ENCODE data around the gene FUBP3. TPM values are rescaled to one million over a fixed set of nuclear protein-coding genes. Genes with fewer than 3 reads are reported as not detected.

The FUBP3 gene
- total and polyA plus RNA-seq, 3 donors from 2014 or later, result 59.4 to 88.7 (median 85.3) TPM

DNA sequence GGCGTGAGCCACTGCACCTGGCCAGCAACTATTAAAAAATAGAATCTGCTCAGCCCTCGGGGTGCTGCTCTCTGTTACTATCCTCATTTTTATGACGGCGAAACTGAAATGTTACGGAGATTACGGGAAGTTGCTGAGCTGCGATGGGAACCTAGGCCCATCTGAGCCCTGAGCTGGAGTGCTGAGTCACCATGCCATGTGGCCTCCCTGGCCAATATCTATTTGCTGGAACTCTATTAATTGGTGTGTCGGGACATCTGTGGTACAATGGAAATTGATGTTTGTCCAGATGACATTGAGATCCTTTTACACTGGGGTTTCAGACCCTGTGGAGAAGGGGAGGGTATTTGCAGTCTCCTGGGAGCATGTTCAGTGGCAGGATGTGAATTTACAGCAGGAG is 93.1 kb downstream of the FUBP3 start:
- 90 to 92% methylated on average over 8 of the region's 8 CpGs for WGBS, 2 donors
- TF ChIP-seq CTCF (IDR thresholded peaks at IDR 0.05), result no peak
- no peak for TF ChIP-seq POLR2A (IDR thresholded peaks at IDR 0.05)

GRCh38 chr9:130672933-130673615 is 93.7 kb downstream of the FUBP3 start:
- H3K27ac ChIP-seq, result no peak overlapping the region
- no peak for DNase-seq
- no peaks in the 10 kb centered on the region for H3K4me1 ChIP-seq
- WGBS, 2 donors, result 85 to 90% methylated on average over 4 to 12 of the region's 12 CpGs
- no peak for TF ChIP-seq POLR2A (IDR thresholded peaks at IDR 0.05)
- no peak for TF ChIP-seq CTCF (IDR thresholded peaks at IDR 0.05)
- H3K4me3 ChIP-seq, result no peak overlapping the region
- H3K9me3 ChIP-seq, result no peaks in the 10 kb centered on the region
- H3K27me3 ChIP-seq, result no peaks in the 10 kb centered on the region
- H3K36me3 ChIP-seq (ENCODE audit: low read depth, missing control alignments), result no peaks in the 10 kb centered on the region
- intact Hi-C loops (cut with DNase I; ENCODE audit: low total_unique reads), result no loop called here

More for the DNA sequence above, 93.1 kb downstream of the FUBP3 start:
- no peak for DNase-seq
- no peaks in the 10 kb centered on the region for H3K27me3 ChIP-seq
- no peaks in the 10 kb centered on the region for H3K4me1 ChIP-seq
- H3K4me3 ChIP-seq, result no peak overlapping the region
- no peaks in the 10 kb centered on the region for H3K9me3 ChIP-seq
- intact Hi-C loops (cut with DNase I; ENCODE audit: low total_unique reads), result no loop called here
- no peaks in the 10 kb centered on the region for H3K36me3 ChIP-seq (ENCODE audit: low read depth, missing control alignments)
- no peak overlapping the region for H3K27ac ChIP-seq

DNA sequence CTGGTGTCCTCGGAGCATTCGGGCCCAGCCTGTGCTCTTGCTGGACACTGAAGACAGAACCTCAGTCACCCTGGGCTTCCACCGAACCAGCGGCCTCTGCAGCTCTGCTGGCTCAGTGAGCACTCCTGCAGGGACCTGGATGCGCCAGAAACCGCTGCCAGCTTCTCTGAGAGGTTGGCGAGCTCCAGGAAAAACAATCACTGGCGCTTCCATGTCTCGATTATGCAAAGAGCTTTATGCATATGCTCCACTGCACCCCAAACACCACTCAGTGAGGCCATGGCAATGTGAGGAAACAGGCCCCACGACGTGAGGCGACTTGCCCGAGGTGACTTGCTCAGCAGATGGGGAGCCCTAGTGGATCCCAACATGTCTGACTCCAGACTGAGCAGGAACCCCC is 96.0 kb downstream of the FUBP3 start:
- DNase-seq, result no peak
- 98% methylated on average over 7 to 13 of the region's 13 CpGs for WGBS, 2 donors
- TF ChIP-seq POLR2A (IDR thresholded peaks at IDR 0.05) (no peak), CTCF (IDR thresholded peaks at IDR 0.05) (no peak)
- Histone ChIP-seq H3K27me3 (no peaks in the 10 kb centered on the region), H3K4me1 (no peaks in the 10 kb centered on the region), H3K4me3 (no peak overlapping the region), H3K36me3 (ENCODE audit: low read depth, missing control alignments) (no peaks in the 10 kb centered on the region), H3K27ac (no peak overlapping the region), H3K9me3 (no peaks in the 10 kb centered on the region)
- intact Hi-C loops (cut with DNase I; ENCODE audit: low total_unique reads), result no loop called here

- Histone ChIP-seq H3K36me3 (ENCODE audit: low read depth, missing control alignments) (no peaks in the 10 kb centered on the region), H3K27ac (no peak overlapping the region), H3K27me3 (no peaks in the 10 kb centered on the region), H3K9me3 (no peaks in the 10 kb centered on the region), H3K4me1 (peaks cover 6% of the 10 kb centered on the region), H3K4me3 (no peak overlapping the region)
- DNase-seq, result no peak
- intact Hi-C loops (cut with DNase I; ENCODE audit: low total_unique reads), result no loop called here
- 66 to 86% methylated on average over 3 to 7 of the region's 7 CpGs for WGBS, 2 donors
- TF ChIP-seq POLR2A (IDR thresholded peaks at IDR 0.05), result no peak
These were observed 97.9 kb downstream of the FUBP3 start for GRCh38 chr9:130677252-130677651.

DNA sequence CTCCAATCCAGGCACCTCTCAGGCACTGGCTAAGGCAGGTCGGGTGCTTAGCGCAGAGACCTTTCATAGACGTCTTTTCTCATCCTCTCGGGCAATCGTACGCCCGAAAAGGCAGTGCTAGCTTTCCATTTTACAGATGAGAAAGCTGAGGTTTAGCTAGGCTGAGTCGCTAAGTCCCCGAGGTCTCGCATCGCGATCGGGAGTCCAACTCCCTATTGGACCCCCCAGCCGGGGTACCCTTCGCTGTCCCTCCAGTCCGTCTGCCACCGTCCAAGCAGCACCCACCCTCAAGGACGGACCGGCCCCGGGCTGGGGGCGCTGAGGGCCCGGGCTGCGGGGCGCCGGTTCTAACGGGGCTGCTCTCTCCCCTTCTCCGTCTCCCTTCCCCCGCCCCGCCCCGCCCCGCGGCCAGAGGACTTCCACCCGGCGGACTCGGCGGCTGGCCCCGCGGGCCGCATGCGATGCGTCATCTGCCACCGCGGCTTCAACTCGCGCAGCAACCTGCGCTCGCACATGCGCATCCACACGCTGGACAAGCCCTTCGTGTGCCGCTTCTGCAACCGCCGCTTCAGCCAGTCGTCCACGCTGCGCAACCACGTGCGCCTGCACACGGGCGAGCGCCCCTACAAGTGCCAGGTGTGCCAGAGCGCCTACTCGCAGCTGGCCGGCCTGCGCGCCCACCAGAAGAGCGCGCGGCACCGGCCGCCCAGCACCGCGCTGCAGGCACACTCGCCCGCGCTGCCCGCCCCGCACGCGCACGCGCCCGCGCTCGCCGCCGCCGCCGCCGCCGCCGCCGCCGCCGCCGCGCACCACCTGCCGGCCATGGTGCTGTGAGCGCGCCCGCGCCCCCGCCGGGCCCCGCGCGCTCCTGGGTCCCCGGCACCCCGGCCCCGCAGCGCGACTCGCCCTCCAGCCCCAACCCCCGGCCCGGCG is 101.7 kb downstream of the FUBP3 start:
- Histone ChIP-seq H3K27ac (no peak overlapping the region), H3K4me3 (peak overlapping the region; percentile 48 to 63), H3K27me3 (no peaks in the 10 kb centered on the region), H3K36me3 (ENCODE audit: low read depth, missing control alignments) (no peaks in the 10 kb centered on the region), H3K9me3 (no peaks in the 10 kb centered on the region), H3K4me1 (peaks cover 8% of the 10 kb centered on the region)
- intact Hi-C loops (cut with DNase I; ENCODE audit: low total_unique reads), result no loop called here
- peak; percentile 76 for DNase-seq
- TF ChIP-seq POLR2A (IDR thresholded peaks at IDR 0.05) (no peak), CTCF (IDR thresholded peaks at IDR 0.05) (no peak)
- WGBS, 2 donors, result 4 to 11% methylated on average over 22 to 63 of the region's 116 CpGs
